Subcutaneous adipose tissue (tissue), 4 donors: ENCODE results near the gene PLA2G1B. TPM values are rescaled to one million over a fixed set of nuclear protein-coding genes. Genes with fewer than 3 reads are reported as not detected.

Source experiments
- CTCF ChIP-seq: fragments of 450-650 bp; IDR thresholded peaks from one replicate; pipeline ENCODE4 v1.5.1; 2016; ENCODE audit warnings: low read depth, mild to moderate bottlenecking, control low read depth, antibody characterized with exemption, moderate library complexity
- total RNA-seq, 4 donors: library from RNA; depleted of rRNA; stranded (reverse); fragments of >200 nt; gene quantifications; one replicate each; pipeline ENCODE4 v1.1.0, GENCODE V29; 2016

The PLA2G1B gene
- total RNA-seq, 4 donors from 2014 or later: not detected

- TF ChIP-seq CTCF: no peak
These were observed 6.0 kb downstream of the PLA2G1B start for GRCh38 chr12:120321382-120322202.

GRCh38 chr12:120317224-120318105, 10.1 kb downstream of the PLA2G1B start:
- no peak for TF ChIP-seq CTCF

GRCh38 chr12:120316798-120317223, 10.8 kb downstream of the PLA2G1B start:
- no peak for TF ChIP-seq CTCF

GRCh38 chr12:120314220-120314619, 13.4 kb downstream of the PLA2G1B start:
- TF ChIP-seq CTCF: no peak

- TF ChIP-seq CTCF: no peak
These were observed 25.4 kb downstream of the PLA2G1B start, which contains the start of gene SIRT4 for GRCh38 chr12:120301962-120302815. SIRT4 (plus strand) TSS chr12:120302321; CDS start chr12:120303562, 1,241 bp downstream.

GRCh38 chr12:120292661-120293531, 34.7 kb downstream of the PLA2G1B start, which contains the start of gene RNU4-1:
RNU4-1 (minus strand) TSS chr12:120293237.
- TF ChIP-seq CTCF: no peak
